HepG2 (cell line): ENCODE measurements around the gene ARFGAP3. TPM values are rescaled to one million over a fixed set of nuclear protein-coding genes. Genes with fewer than 3 reads are reported as not detected.
A peak's percentile ranks its signal among the peaks of the same experiment; 100 is the strongest.

Experiments used
- ATAC-seq: fragments of 200-7000 bp; cut with Tn5 transposase; 3 replicates; pipeline ENCODE4 v1.9.1; 2020; ENCODE audit warnings: mild to moderate bottlenecking, moderate library complexity
- BruUV-seq: library from RNA; stranded (reverse); fragments of 400-500 nt; replicated peaks from 2 replicates; lab custom pipeline; 2021; lab: Mats Ljungman, UMichigan
- CTCF ChIA-PET: fragments of 300-600 bp; formaldehyde crosslinking; extraction: SDS; loops from one replicate; lab custom pipeline; 2021; ENCODE audit warnings: low total read pairs, inconsistent platforms, low intra/inter-chr PET ratio; lab: Yijun Ruan, JAX
- POLR2A ChIA-PET: fragments of 350-600 bp; sonication (Branson Sonifier 250); formaldehyde crosslinking; loops from one replicate; lab custom pipeline; 2020; ENCODE audit warnings: antibody characterized with exemption, inconsistent platforms; lab: Yijun Ruan, JAX
- DNase-seq: peaks from one replicate; pipeline ENCODE4 v3.0.0-alpha.2; 2015; ENCODE audit warnings: low spot score
- FAIRE-seq: peaks from 3 replicates; lab custom pipeline; 2011; peaks lifted over from hg19 to GRCh38; lab: Jason Lieb, UNC
- H2AFZ ChIP-seq: one replicate; pipeline ENCODE4 v1.6.1; 2011; ENCODE audit warnings: low read length, inconsistent platforms
- H3K27ac ChIP-seq: fragments of 300-600 bp; 3 replicates; pipeline ENCODE4 v1.8.0; 2011; ENCODE audit warnings: mixed run types, mild to moderate bottlenecking, mixed read lengths, low read length, inconsistent platforms; ENCODE audit not compliant: insufficient read depth; ENCODE audit errors: extremely low read length
- H3K27me3 ChIP-seq, 2 experiments: fragments of 200-600 bp in 1 of 2; 2 replicates in 1 of 2; 3 replicates in 1 of 2; pipeline versions ENCODE4 v1.6.0 to v1.8.0; 2011; ENCODE audit warnings: low read length in 2 of 2, mild to moderate bottlenecking in 2 of 2, moderate library complexity in 2 of 2, inconsistent platforms in 1 of 2; ENCODE audit not compliant: insufficient read depth in 2 of 2, control insufficient read depth in 1 of 2
- H3K36me3 ChIP-seq, 2 experiments: fragments of 200-600 bp in 1 of 2; replicated peaks in 1 of 2; 2 replicates in 1 of 2; 3 replicates in 1 of 2; pipeline versions ENCODE4 v1.5.1 to v1.8.0; 2011; ENCODE audit warnings: low read length in 2 of 2, inconsistent platforms in 1 of 2; ENCODE audit not compliant: insufficient read depth in 2 of 2, control insufficient read depth in 1 of 2
- H3K4me1 ChIP-seq: 2 replicates; pipeline ENCODE4 v1.5.1; 2012; ENCODE audit warnings: low read length, inconsistent platforms; ENCODE audit not compliant: insufficient read depth
- H3K4me2 ChIP-seq: 2 replicates; pipeline ENCODE4 v1.6.0; 2011; ENCODE audit warnings: low read depth, low read length, inconsistent platforms
- H3K4me3 ChIP-seq, 3 experiments: fragments of 200-600 bp in 1 of 3; sonication (generic), shearing (Covaris generic) in 1 of 3; replicated peaks in 1 of 3; 2 replicates each; pipeline ENCODE4 v1.5.1; 2011 to 2016; ENCODE audit warnings: low read length in 3 of 3, inconsistent platforms in 2 of 3, low read depth in 2 of 3, mild to moderate bottlenecking in 2 of 3, control low read depth in 1 of 3, mixed read lengths in 1 of 3; ENCODE audit not compliant: insufficient read depth in 1 of 3
- H3K79me2 ChIP-seq: one replicate; pipeline ENCODE4 v1.6.1; 2011; ENCODE audit warnings: low read length, inconsistent platforms; ENCODE audit not compliant: insufficient read depth
- H3K9ac ChIP-seq: 2 replicates; pipeline ENCODE4 v1.6.0; 2011; ENCODE audit warnings: mild to moderate bottlenecking, low read depth, low read length, inconsistent platforms; ENCODE audit not compliant: insufficient read depth
- H3K9me3 ChIP-seq: 2 replicates; pipeline ENCODE4 v1.5.1; 2012; ENCODE audit warnings: mild to moderate bottlenecking, low read length
- H4K20me1 ChIP-seq: 2 replicates; pipeline ENCODE4 v1.6.0; 2011; ENCODE audit warnings: inconsistent platforms, mild to moderate bottlenecking, low read length, moderate library complexity; ENCODE audit not compliant: insufficient read depth
- U2AF1 ChIP-seq: fragments of 200-400 bp; formaldehyde crosslinking; optimal IDR thresholded peaks from 2 replicates; pipeline ENCODE3; 2017; ENCODE audit warnings: mild to moderate bottlenecking, low read depth, low read length
- ZBTB33 ChIP-seq: sonication (generic); formaldehyde crosslinking; IDR thresholded peaks from 2 replicates; pipeline ENCODE4 v1.4.0; 2020; ENCODE audit warnings: missing genetic modification reagents
- ZBTB38 ChIP-seq: sonication (generic); formaldehyde crosslinking; IDR thresholded peaks from 2 replicates; pipeline ENCODE4 v1.5.1; 2020; ENCODE audit warnings: mild to moderate bottlenecking, missing genetic modification reagents
- ZBTB40 ChIP-seq, 2 experiments: fragments of 450-650 bp in 1 of 2; sonication (generic) in 1 of 2; formaldehyde crosslinking in 1 of 2; IDR thresholded peaks; 2 replicates each; pipeline versions ENCODE4 v1.6.1 to v1.8.0; 2016 to 2022; ENCODE audit warnings: antibody characterized with exemption in 1 of 2, mild to moderate bottlenecking in 1 of 2, missing genetic modification reagents in 1 of 2
- ZFP90 ChIP-seq: sonication (generic); formaldehyde crosslinking; IDR thresholded peaks from 2 replicates; pipeline ENCODE4 v1.8.0; 2022; ENCODE audit warnings: missing genetic modification reagents, mild to moderate bottlenecking, inconsistent platforms, borderline replicate concordance
- ZNF687 ChIP-seq: sonication (generic); formaldehyde crosslinking; IDR thresholded peaks from 2 replicates; pipeline ENCODE4 v1.5.1; 2020; ENCODE audit warnings: mild to moderate bottlenecking, missing genetic modification reagents, moderate library complexity
- WGBS: methylation state at CpG from one replicate; pipeline ENCODE4 v1.1.6; 2017; ENCODE audit warnings: low lambda C conversion rate; 5-methylcytosine and 5-hydroxymethylcytosine counted together
- in situ Hi-C: cut with HindIII; loops from 2 replicates; pipeline ENCODE4 v1.10.0; 2017; ENCODE audit warnings: low pct_unique_long_range_greater_than_20kb; ENCODE audit not compliant: extremely low pct_ligation_motif_present
- intact Hi-C: fragments of 100-400 bp; cut with micrococcal nuclease; formaldehyde crosslinking; loops from one replicate; pipeline ENCODE4 v1.10.0; 2022; ENCODE audit not compliant: unreplicated experiment
- polyA plus RNA-seq, 8 experiments: library from polyadenylated mRNA; depleted of rRNA in 3 of 8; stranded (reverse) in 7 of 8; unstranded in 1 of 8; fragments of >200 nt; fragmentation: Illumina TruSeq in 4 of 8; extraction: Trizol in 4 of 8; gene quantifications; 2 replicates each; pipeline versions ENCODE4 v1.2.1 to v1.2.3, GENCODE V29; 2011 to 2016; ENCODE audit warnings: low read depth in 4 of 8, missing spikeins in 1 of 8, mixed read lengths in 1 of 8; ENCODE audit not compliant: insufficient read depth in 1 of 8
- total RNA-seq, 5 experiments: library from RNA; depleted of rRNA; stranded (reverse); fragments of >200 nt; fragmentation: Illumina TruSeq; extraction: Trizol; gene quantifications; 2 replicates each; pipeline ENCODE4 v1.2.3, GENCODE V29; 2016; ENCODE audit warnings: low read depth in 1 of 5

Gene ARFGAP3
- total and polyA plus RNA-seq, 2 of the 13 experiments (the other 11 are each of a cell fraction or from before 2014, with no cell fraction given): 41.7 to 61.6 TPM

- CTCF ChIA-PET: no interaction called here
- Histone ChIP-seq H3K4me2 (no peak overlapping the region), H4K20me1 (peaks cover 8% of the 10 kb centered on the region; the same call in 1 of the 2 replicates), H3K27me3 (no peaks in the 10 kb centered on the region), H3K36me3 (peaks cover 34 to 77% of the 10 kb centered on the region in 2 experiments), H3K79me2 (peaks cover 53% of the 10 kb centered on the region), H3K27ac (no peak overlapping the region), H2AFZ (no peak overlapping the region), H3K9me3 (no peaks in the 10 kb centered on the region), H3K9ac (no peak overlapping the region), H3K4me3 (no peak overlapping the region), H3K4me1 (peaks cover 18% of the 10 kb centered on the region)
- no peak for ATAC-seq
- intact Hi-C loops: no loop called here
- DNase-seq: no peak
- 98% methylated on average over 7 of the region's 12 CpGs for whole genome bisulfite sequencing
- in situ Hi-C loops: no loop called here
- no peak for FAIRE-seq
- POLR2A ChIA-PET: no interaction called here
- BruUV-seq: no TSS peak
- TF ChIP-seq ZNF687 (0 out of 2 replicates have a peak, but pooled peaks have one; percentile 23), ZBTB33 (CRISPR knock-in tag) (peak; percentile 73; the same call in 1 of the 2 replicates), U2AF1 (no peak), ZBTB40 (IDR thresholded peaks at IDR 0.05) (no peak), ZBTB40 (CRISPR knock-in tag; IDR thresholded peaks at IDR 0.05) (no peak), ZFP90 (CRISPR knock-in tag) (no peak), ZBTB38 (peak; percentile 96)
Observed at GRCh38 chr22:42904050-42904449, 47.0 kb upstream of the ARFGAP3 start.
